NCI-H748 (cell line): Measurements from ENCODE around the gene ANKRD31.
"Not testable (repeated sequence)": the region's sequence is repeated elsewhere in the genome, so short reads cannot be mapped to it uniquely, and the experiment has no call there.

Source experiments
- DNase-seq: peaks from one replicate; lab custom pipeline; 2025; ENCODE audit not compliant: unreplicated experiment; lab: John Stamatoyannopoulos, UW

Gene ANKRD31

DNA sequence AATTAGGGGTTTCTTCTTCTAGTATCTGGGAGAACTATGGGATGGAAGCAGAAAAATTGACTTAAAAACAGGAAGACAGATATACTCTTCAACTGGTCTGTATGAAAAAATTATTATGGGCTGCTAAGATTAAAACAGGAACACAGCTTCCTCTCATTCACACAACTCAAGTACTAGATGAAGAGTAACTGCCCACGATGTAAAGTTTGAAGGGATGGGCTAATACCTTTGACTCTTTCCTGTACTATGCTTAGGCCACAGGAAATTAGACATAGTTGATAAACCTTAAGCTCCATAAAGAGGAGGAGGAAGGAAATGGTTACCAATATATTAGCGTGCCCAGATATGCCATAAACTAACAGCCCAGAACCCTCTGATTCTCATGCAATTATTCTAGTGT, 88.6 kb downstream of the ANKRD31 start:
- DNase-seq: no peak

DNA sequence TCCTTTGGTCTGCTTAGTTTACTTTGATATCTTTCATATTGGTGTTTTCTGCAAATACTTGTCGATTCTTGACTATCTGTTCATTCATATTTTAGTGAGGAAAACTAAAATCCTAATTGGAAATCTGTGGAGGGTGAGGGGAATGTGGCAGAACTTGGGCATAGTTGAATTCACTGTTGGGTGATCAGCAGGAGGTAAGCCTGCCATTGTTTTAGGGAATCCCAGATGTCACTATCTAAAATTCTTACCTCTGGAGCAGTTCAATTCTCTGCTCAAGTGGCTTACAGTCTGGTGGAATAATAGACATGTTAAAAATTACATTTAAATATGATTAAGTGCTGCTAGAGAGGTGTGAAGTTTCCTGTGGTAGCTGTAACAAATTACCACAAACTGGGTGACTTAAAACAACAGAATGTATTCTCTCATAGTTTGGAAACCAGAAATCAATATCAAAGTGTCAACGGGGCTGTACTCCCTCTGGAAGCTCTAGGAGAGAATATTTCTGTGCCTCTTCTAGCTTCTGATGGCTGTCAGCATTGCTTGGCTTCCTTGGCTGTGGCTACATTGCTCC, 94.0 kb downstream of the ANKRD31 start:
- no peak for DNase-seq

DNA sequence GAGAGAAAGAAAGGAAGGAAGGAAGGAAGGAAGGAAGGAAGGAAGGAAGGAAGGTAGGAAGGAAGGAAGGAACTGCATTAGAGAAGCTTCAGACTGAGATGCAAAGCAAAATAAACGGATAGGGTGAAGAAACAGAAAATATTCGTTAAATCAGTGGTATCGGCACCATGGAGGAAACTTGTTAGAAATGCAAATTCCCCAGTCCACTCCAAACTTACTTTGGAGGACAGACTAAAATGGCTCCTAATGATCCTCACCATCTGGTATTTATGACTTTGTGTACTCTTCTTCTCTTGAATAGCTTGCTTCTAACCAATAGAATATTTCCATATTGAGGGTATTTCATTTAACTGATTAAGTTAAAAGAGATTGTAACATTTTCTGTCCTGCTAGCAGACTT, 96.4 kb downstream of the ANKRD31 start:
- no peak for DNase-seq

DNA sequence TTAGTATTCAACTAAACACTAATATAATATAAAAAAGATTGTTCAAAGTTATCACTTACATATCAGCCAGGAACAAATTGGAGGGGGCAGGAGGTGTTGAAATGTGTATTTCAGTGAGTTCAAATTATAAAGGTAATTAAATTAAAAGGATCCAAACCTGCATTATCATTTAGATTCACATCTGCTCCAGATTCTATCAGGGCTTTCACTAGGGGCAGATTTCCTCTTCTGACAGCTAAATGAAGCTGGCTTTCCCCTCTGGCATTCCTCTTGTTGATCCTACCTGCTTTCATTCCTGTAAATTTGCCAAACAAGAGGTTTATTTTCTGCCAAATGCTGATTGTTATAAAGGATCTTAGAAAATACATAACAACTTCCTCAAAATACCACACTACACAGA, 98.0 kb downstream of the ANKRD31 start:
- peak; percentile 3 for DNase-seq

DNA sequence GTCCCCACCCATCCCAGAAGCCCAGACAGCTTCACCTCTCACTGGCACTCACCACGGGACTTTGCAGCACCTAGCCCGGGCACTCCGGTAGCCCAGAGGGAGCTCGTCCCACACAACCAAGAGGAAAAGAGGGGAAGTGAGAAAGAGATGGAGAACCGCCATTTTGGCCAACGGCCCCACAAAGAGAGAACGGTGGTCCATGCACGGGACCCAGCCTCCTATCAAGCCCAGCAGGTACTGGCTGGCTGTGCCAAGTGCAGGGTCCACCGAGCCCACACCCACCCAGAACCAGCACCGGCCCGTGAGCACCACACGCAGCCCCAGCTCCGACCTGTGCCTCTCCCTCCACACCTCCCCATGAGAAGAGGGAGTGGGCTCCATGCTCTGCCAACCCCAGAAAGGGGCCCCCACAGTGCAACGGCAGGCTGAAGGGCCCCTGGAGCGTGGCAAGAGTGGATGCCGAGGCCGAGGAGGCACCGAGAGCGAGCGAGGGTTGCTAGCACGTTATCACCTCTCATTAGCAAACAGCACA, 105.8 kb downstream of the ANKRD31 start:
- DNase-seq: no peak

DNA sequence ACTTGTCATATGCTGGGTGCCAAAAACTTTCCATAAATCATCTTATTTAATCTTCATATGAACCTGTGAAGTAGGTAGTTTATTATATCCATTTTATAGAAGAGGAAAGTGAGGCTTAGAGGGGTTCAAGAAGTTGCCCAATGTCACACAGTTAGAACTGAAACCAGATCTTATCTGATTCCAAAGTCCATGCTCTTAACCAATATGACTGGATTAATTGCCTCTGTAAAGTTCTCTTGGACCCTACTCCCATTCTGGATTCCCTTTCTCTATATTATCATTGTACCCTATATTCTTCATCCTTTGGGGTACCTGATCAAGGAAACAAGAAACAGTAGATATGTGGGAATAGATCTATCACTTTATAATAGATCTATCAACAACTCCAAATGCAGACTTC, 119.8 kb downstream of the ANKRD31 start:
- no peak for DNase-seq

DNA sequence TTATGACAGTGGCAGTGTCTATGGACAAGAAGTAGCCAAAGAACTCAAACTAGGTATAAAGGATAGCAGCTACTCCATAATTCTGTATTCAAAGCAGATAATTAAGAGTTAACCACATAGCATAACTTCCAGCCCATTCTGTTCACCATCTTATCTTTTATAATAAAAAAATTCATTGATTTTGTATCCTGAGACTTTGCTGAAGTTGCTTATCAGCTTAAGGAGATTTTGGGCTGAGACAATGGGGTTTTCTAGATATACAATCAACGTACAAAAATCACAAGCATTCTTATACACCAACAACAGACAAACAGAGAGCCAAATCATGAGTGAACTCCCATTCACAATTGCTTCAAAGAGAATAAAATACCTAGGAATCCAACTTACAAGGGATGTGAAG, 122.4 kb downstream of the ANKRD31 start:
- not testable (repeated sequence) for DNase-seq

DNA sequence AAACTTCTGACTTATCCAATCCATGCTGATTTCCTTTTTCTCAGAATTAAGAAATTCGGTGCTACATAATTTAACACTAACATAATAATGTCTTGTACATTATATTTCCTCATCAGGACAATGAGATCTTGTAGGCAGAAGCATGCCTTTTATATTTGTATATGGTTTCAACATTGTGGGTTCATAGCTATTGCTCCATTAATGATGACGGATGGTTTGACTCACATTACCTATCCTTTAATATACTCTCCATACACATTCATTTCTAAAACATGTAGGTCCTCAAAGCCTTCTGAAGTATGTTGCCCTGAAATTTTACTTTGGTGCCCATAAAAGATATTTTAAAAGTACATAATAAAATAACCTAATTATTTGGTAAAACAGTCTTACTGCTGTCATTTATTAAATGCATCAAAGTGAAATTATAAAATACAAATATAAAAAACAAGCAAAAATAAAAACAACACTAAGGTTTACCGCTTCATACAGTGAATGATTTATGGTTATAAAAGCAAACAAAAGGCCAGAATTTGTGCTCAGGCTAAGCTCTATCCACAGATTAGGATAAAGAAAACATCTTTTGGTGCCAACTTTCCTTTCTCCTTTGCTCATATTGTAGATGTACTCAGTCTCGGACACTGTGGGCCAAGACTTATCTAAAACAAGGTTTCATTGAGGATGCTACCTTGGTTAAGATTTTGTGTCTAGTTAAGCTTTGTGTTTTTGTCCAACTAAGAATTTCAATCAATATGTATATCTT, 123.1 kb downstream of the ANKRD31 start:
- DNase-seq: no peak

DNA sequence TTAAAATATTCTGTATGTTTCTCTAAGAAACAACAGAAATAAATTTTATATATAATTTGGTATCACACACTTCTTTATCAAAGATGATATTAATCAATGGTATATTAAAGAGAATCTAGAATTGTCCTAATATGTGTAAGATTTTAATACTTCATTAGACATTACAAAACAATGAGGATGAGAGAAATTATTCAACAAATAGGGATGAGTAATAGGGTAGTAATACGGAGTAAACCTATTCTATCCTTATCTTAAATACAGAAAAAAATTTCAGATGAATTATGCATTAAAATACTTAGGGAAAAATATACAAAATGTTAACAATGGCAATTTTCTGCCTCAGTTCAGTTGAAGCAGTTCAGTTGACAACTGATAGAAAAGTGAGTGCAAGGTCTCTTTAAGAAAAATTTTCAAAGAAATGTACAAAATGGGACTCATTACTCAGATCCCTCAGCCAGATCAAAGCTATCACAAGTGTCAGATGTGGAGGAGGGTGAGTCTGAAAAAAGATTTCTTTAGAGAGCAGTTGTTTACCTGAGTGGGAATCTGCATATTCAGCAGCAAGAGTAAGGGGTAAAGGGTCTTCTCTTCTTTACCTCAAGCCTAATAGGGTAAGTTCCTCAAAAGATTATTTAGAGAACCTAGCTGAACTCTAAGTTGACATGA, 127.6 kb downstream of the ANKRD31 start:
- DNase-seq: no peak

DNA sequence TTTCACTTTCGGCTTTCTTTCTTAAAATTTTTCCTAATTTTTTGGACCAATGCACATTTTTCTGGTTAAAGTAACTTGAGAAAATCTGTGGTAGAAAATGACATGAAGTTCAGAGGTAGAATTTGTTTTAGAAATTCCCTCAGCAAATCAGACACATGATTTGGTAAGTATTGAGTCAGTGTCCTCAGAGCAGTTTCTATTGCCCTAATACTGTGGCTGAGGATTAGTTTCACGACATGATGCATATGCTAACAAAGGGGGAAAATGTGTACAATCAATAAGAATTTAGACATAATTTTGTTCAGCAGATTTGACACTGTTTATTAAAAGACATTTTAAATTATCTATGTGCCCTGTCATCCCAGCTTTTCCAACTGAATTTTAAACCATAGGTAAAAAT, 128.2 kb downstream of the ANKRD31 start:
- no peak for DNase-seq

DNA sequence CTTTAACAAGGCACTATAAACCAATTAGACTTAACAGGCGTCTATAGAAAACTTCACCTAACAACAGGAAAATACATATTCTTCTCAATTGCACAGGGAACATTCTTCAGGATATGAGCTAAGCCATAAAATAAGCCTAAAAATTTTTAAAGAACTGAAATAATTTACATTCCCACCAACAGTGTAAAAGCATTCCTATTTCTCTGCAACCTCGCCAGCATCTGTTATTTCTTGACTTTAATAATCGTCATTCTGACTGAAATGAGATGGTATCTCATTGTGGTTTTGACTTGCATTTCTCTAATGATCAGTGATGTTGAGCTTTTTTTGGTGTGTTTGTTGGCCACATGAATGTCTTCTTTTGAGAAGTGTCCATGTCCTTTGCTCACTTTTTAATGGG, 140.7 kb downstream of the ANKRD31 start:
- not testable (repeated sequence) for DNase-seq

DNA sequence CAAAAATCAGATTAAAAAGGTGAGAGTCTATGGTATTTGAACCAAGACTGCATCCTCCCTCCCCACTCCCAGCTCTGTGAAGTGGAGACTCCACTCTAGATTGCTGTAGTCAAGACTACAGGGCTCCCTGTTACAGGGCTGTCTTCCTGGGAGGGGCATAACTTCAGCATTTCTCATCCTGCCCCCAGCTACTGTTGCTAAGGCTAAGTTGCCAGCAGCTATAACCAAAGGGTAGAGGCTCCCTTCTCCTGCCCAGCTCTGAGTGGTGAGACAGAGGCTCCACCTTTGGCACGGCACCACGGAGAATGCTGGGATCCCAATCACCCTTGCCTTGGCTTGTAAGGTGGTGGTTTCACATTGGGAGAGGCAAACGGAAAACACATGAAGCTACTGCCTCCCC, 145.1 kb downstream of the ANKRD31 start:
- DNase-seq: no peak

DNA sequence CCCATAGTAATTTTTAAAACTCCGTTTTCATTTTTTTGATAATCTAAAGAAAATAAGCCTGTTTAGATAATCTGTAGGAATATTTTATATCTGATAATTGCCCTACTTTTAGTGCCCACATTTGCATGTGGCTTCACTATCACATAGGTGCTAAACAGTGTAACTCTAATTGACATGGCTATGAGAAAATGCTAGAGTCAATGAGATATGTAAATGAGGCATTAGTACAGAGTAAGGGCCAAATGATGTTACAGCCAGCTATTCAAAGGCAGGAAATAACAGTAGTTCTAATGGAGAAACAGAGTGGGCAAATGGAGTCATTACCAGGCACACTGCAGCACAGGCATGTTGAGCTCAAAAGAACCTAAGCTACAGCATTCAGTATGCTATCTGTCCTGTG, 147.0 kb downstream of the ANKRD31 start:
- DNase-seq: no peak

DNA sequence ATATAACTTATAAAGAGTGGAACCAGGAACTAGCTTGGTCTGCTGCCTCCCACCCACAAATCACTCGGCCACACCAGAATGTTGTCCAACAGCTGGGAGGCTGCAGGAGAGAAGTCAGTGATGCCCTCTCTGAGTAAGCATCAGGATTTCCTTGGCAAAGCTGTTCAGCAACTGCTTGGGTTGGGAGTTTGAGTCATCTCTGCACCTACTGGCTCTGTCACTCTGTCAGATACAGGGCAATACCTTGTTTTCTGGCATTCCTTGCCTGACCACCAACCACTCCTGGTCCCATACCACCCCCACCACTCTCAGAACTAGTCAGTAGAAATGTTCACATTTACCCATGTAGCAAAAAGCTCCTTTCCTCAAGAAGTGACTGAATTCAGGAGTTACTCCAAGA, 147.5 kb downstream of the ANKRD31 start:
- no peak for DNase-seq

DNA sequence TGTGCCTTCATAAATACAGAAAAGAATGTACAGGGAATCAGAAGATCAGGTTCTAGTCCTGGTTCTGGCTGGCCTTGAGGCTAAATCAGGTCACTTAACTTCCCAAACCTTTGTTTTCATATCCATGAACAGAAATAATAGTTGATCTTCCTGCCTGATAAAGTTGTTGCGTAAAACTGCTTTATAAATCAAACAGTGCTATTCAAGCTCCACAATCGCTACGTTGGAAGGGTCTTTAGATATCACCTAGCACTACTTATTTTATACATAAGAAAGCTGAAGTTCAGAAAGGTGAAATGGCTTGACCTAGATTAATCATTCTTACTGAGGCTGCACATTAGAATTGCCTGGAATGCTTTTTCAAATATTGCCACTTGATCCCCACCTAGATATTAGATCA, 148.0 kb downstream of the ANKRD31 start:
- DNase-seq: no peak

DNA sequence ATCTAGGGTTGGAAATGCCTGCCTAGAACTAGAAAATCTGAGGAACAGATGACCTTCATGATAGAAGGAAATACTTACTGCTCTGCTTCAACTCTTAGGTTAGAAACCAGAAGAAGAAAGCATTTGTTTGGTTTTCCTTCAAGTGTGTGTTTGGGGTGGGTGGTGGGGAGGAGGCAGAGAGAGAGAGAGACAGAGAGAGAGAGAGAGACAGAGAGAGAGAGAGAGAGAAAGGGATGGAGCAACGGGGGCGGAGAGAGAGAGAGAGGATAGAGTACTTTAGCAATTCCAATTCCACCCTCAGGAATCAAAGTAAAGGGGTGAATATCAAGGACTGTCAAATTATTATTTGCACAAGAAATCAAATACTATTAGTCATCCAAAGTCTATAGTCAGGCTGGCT, 155.2 kb downstream of the ANKRD31 start:
- DNase-seq: no peak

DNA sequence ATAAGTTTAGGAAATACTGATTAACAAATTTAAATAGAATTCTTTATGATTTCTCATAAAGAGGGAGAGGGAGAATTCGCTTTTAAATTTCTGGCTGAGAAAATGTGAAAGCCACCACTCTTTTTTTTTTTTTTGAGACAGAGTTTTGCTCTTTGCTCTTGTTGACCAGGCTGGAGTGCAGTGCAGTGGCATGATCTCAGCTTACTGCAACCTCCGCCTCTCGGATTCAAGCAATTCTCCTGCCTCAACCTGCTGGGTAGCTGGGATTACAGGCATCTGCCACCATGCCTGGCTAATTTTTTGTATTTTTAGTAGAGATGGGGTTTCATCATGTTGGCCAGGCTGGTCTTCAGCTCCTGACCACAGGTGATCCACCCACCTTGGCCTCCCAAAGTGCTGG, 157.3 kb downstream of the ANKRD31 start:
- DNase-seq: not testable (repeated sequence)

DNA sequence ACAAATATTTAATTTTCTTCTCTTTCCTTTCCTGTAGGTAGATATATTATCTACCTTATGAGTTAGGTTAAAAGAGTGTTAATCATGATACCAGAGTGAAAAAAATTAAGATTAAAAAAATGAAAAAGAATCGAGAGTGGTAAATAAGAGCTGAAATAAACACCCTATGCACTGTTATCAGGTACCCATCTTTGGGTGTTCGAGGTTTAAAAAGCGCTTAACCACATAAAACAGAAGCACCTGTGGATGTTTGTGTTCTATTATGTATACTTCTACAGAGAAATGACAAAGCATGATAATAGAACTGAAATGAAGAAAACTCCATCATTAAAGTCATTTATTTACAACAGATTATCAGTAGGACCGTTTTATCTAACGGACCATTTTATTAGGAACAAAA, 158.7 kb downstream of the ANKRD31 start:
- no peak for DNase-seq

DNA sequence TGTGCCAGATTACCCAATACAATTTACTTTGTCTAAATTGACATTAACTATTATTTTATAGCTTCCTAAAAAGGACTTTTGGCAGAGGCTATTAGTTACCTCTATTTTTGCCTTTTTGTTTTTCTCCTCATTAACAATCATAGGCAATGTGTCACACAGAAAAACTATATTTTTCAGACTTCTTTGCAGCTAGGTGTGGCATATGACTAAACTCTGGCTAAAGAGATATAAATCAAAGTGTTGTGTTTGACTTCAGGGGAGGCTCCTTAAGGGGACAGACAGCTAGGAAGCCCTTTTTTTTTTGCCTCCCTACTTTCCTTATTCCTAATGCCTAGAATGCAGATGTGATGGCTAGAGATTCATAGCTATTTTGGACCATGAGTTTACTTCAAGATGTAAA, 164.6 kb downstream of the ANKRD31 start:
- DNase-seq: no peak

DNA sequence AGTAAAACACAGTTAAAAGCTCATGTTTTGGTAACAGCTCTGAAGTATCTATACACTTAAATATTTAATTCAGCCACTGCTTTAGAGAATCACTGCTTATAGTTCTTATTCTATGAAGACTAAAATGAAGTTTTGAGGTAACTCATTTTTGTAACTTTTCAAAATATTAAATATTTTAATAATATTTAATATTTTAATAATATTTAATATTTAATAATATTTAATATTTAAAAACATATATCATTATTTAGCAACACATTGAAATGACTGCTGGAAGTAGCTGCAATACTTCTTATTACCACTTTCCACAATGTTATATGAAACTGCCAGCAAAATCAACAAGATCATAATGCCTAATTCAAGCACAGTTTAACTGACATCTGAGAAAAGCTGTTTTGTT, 165.6 kb downstream of the ANKRD31 start:
- no peak for DNase-seq

DNA sequence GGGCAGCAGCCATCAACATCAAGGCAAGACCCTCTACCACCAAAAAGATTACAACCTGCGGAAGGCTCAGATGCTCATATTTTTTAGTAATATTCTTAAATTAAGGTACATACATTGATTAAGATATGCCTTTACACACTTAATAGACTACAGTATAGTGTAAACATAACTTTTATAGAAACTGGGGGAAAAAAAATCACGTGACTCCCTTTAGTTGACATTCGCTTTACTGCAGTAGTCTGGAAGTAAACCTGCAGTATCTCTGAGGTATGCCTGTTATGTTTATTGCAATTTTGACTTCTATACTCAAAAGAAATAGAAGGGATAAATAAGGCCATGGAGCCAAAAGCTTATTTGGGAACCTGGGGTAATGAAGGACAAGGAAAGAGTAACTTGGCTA, 169.2 kb downstream of the ANKRD31 start:
- DNase-seq: no peak

DNA sequence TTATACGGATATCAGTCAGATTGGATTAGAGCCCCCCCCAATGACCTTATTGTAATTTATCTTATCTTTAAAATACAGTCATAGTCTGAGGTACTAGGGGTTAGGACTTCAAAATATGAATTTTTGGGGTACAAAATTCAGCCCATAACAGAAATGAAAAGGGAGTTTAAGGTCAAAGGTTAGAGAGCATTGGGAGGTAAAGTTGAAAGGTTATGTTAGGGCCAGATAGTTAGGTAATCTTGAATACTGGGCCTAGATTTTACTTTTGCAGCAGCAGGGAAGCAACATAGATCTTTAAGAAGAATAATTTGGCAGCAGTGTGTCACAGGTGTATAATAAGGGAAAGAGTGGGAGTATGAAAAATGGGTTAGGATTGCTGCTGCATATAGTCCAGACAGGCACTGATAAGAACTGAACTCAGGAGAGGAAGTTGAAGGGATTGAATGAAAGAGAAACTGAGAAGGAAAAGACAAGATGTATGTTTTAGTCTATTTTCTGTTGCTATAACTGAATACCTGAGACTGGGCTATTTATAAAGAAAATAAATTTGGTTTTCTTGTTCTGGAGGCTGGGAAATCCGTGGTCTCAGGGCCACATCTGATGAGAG, 173.7 kb downstream of the ANKRD31 start:
- DNase-seq: no peak
